GM12878 (cell line): ENCODE data around the gene RIPK4. TPM values are rescaled to one million over a fixed set of nuclear protein-coding genes. Genes with fewer than 3 reads are reported as not detected.

Source experiments
- ATAC-seq: fragments of 200-7000 bp; cut with Tn5 transposase; 3 replicates; pipeline ENCODE4 v1.9.1; 2020; ENCODE audit warnings: mild to moderate bottlenecking, moderate library complexity
- BruUV-seq: library from RNA; stranded (reverse); fragments of 400-500 nt; replicated peaks from 2 replicates; lab custom pipeline; 2021; lab: Mats Ljungman, UMichigan
- CTCF ChIA-PET: fragments of 300-600 bp; sonication (Branson Sonifier 250); formaldehyde crosslinking; extraction: SDS; loops from one replicate; lab custom pipeline; 2021; ENCODE audit warnings: inconsistent platforms; lab: Yijun Ruan, JAX
- POLR2A ChIA-PET: fragments of 350-600 bp; formaldehyde crosslinking; extraction: SDS; loops from one replicate; lab custom pipeline; 2021; ENCODE audit warnings: inconsistent platforms; lab: Charles Lee
- RAD21 ChIA-PET: fragments of 300-600 bp; sonication (Branson Sonifier 250); formaldehyde crosslinking; loops from one replicate; lab custom pipeline; 2023; ENCODE audit warnings: antibody characterized with exemption; ENCODE audit not compliant: unreplicated experiment; lab: Charles Lee
- SMC1A ChIA-PET: fragments of 300-600 bp; sonication (Branson Sonifier 250); formaldehyde crosslinking; loops from one replicate; lab custom pipeline; 2023; ENCODE audit not compliant: unreplicated experiment, uncharacterized antibody; lab: Charles Lee
- DNase-seq: peaks from one replicate; pipeline ENCODE4 v3.0.0-alpha.2; 2011; ENCODE audit warnings: low read depth, low spot score
- FAIRE-seq: peaks from 3 replicates; lab custom pipeline; 2011; peaks lifted over from hg19 to GRCh38; lab: Jason Lieb, UNC
- H2AFZ ChIP-seq: 2 replicates; pipeline ENCODE4 v1.6.0; 2011; ENCODE audit warnings: low read depth, low read length, control low read depth; ENCODE audit not compliant: control insufficient read depth
- H3K27ac ChIP-seq: 2 replicates; pipeline ENCODE4 v1.5.1; 2011; ENCODE audit warnings: control low read depth; ENCODE audit not compliant: control insufficient read depth, insufficient read depth
- H3K27me3 ChIP-seq, 2 experiments: replicated peaks in 1 of 2; 2 replicates each; pipeline versions ENCODE4 v1.6.0 to v1.6.1; 2011; ENCODE audit warnings: low read length in 1 of 2; ENCODE audit not compliant: control insufficient read depth in 2 of 2, insufficient read depth in 2 of 2
- H3K36me3 ChIP-seq, 2 experiments: 2 replicates each; pipeline ENCODE4 v1.5.1; 2011; ENCODE audit warnings: low read length in 1 of 2; ENCODE audit not compliant: control insufficient read depth in 2 of 2, insufficient read depth in 2 of 2
- H3K4me1 ChIP-seq: 2 replicates; pipeline ENCODE4 v1.6.1; 2011; ENCODE audit warnings: mild to moderate bottlenecking, low read length, moderate library complexity, mixed read lengths; ENCODE audit not compliant: control insufficient read depth, insufficient read depth
- H3K4me2 ChIP-seq: 2 replicates; pipeline ENCODE4 v1.6.0; 2011; ENCODE audit warnings: control low read depth; ENCODE audit not compliant: control insufficient read depth, insufficient read depth
- H3K4me3 ChIP-seq: fragments of 200-600 bp; sonication (generic); 2 replicates; pipeline ENCODE4 v1.5.1; 2016
- H3K79me2 ChIP-seq: 2 replicates; pipeline ENCODE4 v1.6.0; 2011; ENCODE audit warnings: low read length; ENCODE audit not compliant: control insufficient read depth, insufficient read depth
- H3K9ac ChIP-seq: 2 replicates; pipeline ENCODE4 v1.8.0; 2011; ENCODE audit warnings: low read length, control low read depth, mixed read lengths; ENCODE audit not compliant: control insufficient read depth, insufficient read depth
- H3K9me3 ChIP-seq: replicated peaks from 3 replicates; pipeline ENCODE4 v1.5.1; 2011; ENCODE audit warnings: mild to moderate bottlenecking, low read length; ENCODE audit not compliant: control insufficient read depth, insufficient read depth
- H4K20me1 ChIP-seq: 2 replicates; pipeline ENCODE4 v1.6.0; 2011; ENCODE audit not compliant: control insufficient read depth, insufficient read depth
- BHLHE40 ChIP-seq, 2 experiments: fragments of 450-650 bp in 1 of 2; IDR thresholded peaks; 2 replicates each; pipeline ENCODE4 v1.6.1; 2011 to 2017; ENCODE audit warnings: low read depth in 2 of 2, borderline replicate concordance in 1 of 2, improper control_type of control experiment in 1 of 2, low read length in 1 of 2, mild to moderate bottlenecking in 1 of 2
- BRCA1 ChIP-seq: IDR thresholded peaks from 2 replicates; pipeline ENCODE4 v1.6.1; 2011; ENCODE audit warnings: low read depth, low read length, improper control_type of control experiment
- CHD1 ChIP-seq: IDR thresholded peaks from 2 replicates; pipeline ENCODE4 v1.6.1; 2012; ENCODE audit warnings: low read depth, low read length, improper control_type of control experiment
- CHD2 ChIP-seq: IDR thresholded peaks from 2 replicates; pipeline ENCODE4 v1.6.1; 2011; ENCODE audit warnings: low read depth, low read length, improper control_type of control experiment, borderline replicate concordance
- CREM ChIP-seq: IDR thresholded peaks from 2 replicates; pipeline ENCODE4 v1.6.1; 2014; ENCODE audit warnings: antibody characterized with exemption, low read depth
- E2F4 ChIP-seq: IDR thresholded peaks from 2 replicates; pipeline ENCODE4 v1.6.1; 2012; ENCODE audit warnings: low read depth, low read length, improper control_type of control experiment
- EGR1 ChIP-seq, 2 experiments: IDR thresholded peaks; 1 replicate in 1 of 2; 2 replicates in 1 of 2; pipeline ENCODE4 v1.6.1; 2011 to 2012; ENCODE audit warnings: low read depth in 2 of 2, low read length in 2 of 2, borderline replicate concordance in 1 of 2, mild to moderate bottlenecking in 1 of 2, moderate library complexity in 1 of 2
- ESRRA ChIP-seq: IDR thresholded peaks from 2 replicates; pipeline ENCODE4 v1.6.1; 2012; ENCODE audit warnings: mild to moderate bottlenecking, low read length, improper control_type of control experiment
- EZH2 ChIP-seq: IDR thresholded peaks from 2 replicates; pipeline ENCODE4 v1.6.1; 2012; ENCODE audit warnings: low read depth, mild to moderate bottlenecking, control low read depth, inconsistent platforms, low read length, borderline replicate concordance; ENCODE audit not compliant: control insufficient read depth
- FOXM1 ChIP-seq: IDR thresholded peaks from 2 replicates; pipeline ENCODE4 v1.6.1; 2012; ENCODE audit warnings: low read depth, mild to moderate bottlenecking, inconsistent platforms, low read length, moderate library complexity
- JUND ChIP-seq: IDR thresholded peaks from 2 replicates; pipeline ENCODE4 v1.6.1; 2012; ENCODE audit warnings: low read depth, mild to moderate bottlenecking, low read length, improper control_type of control experiment, moderate library complexity
- PAX8 ChIP-seq: fragments of 450-650 bp; IDR thresholded peaks from 2 replicates; pipeline ENCODE4 v1.6.1; 2017; ENCODE audit warnings: mild to moderate bottlenecking, moderate library complexity
- YBX1 ChIP-seq: fragments of 450-650 bp; IDR thresholded peaks from 2 replicates; pipeline ENCODE4 v1.6.1; 2016; ENCODE audit warnings: antibody characterized with exemption
- ZBTB11 ChIP-seq: fragments of 450-650 bp; formaldehyde crosslinking; IDR thresholded peaks from 2 replicates; pipeline ENCODE4 v1.5.0; 2022; ENCODE audit warnings: mild to moderate bottlenecking, missing genetic modification characterization
- WGBS: methylation state at CpG from one replicate; pipeline ENCODE4 v1.1.6; 2016; ENCODE audit warnings: low lambda C conversion rate; ENCODE audit not compliant: insufficient replicate concordance, insufficient coverage; ENCODE audit errors: missing lambda C conversion rate; 5-methylcytosine and 5-hydroxymethylcytosine counted together
- in situ Hi-C: fragments of 300-500 bp; cut with MboI; formaldehyde crosslinking; loops from 9 replicates; pipeline ENCODE4 v1.14.3; 2018; ENCODE audit warnings: mixed read lengths
- intact Hi-C: fragments of 100-400 bp; cut with micrococcal nuclease; formaldehyde crosslinking; loops from one replicate; pipeline ENCODE4 v1.14.2; 2022; ENCODE audit not compliant: unreplicated experiment
- polyA plus RNA-seq, 11 experiments: library from polyadenylated mRNA; depleted of rRNA in 4 of 11; unstranded in 6 of 11; stranded (reverse) in 5 of 11; fragments of >200 nt; fragmentation: Nextera tagmentation in 4 of 11; fragmentation: Illumina TruSeq in 1 of 11; extraction: Ambion mirVana in 4 of 11; extraction: Trizol in 1 of 11; gene quantifications; 1 replicate in 1 of 11; 2 replicates in 10 of 11; pipeline versions ENCODE4 v1.2.1 to v1.2.3, GENCODE V29; 2011 to 2016; ENCODE audit warnings: inconsistent platforms in 2 of 11, missing spikeins in 2 of 11, low read depth in 1 of 11
- total RNA-seq, 4 experiments: library from RNA; depleted of rRNA in 3 of 4; stranded (reverse); fragments of >200 nt in 3 of 4; fragmentation: Illumina TruSeq in 1 of 4; extraction: Trizol in 1 of 4; gene quantifications; 2 replicates each; pipeline versions ENCODE4 v1.2.1 to v1.2.3, GENCODE V29; 2013 to 2021
- TF ChIP-seq, protein P1 (sequence below): IDR thresholded peaks from 2 replicates; pipeline ENCODE4 v1.6.1; 2011; ENCODE audit warnings: borderline replicate concordance, low read depth, mild to moderate bottlenecking, moderate library complexity, mixed read lengths, low read length; ENCODE audit not compliant: insufficient read depth; ENCODE audit errors: extremely low read length

The RIPK4 gene
- total and polyA plus RNA-seq, 10 of the 15 experiments (the other 5 are each of a cell fraction or from before 2014, with no cell fraction given), result 0.05 TPM; not detected in 9

- WGBS, result 38% methylated on average over 8 of the region's 8 CpGs
- no peak for DNase-seq
- Histone ChIP-seq H3K27ac (no peak overlapping the region), H3K4me3 (no peak overlapping the region), H4K20me1 (no peaks in the 10 kb centered on the region), H3K79me2 (no peaks in the 10 kb centered on the region), H3K27me3 (no peaks in the 10 kb centered on the region; a peak in 2 of 4 replicates), H3K9ac (no peak overlapping the region), H2AFZ (no peak overlapping the region), H3K4me2 (no peak overlapping the region), H3K36me3 (no peaks in the 10 kb centered on the region), H3K9me3 (no peaks in the 10 kb centered on the region), H3K4me1 (no peaks in the 10 kb centered on the region)
- SMC1A ChIA-PET, result no interaction called here
- TF ChIP-seq E2F4 (no peak), EZH2 (no peak), JUND (no peak), FOXM1 (no peak), BHLHE40 (IDR thresholded peaks at IDR 0.05; ENCODE audit: borderline replicate concordance in 1 of 2, low read depth in 2 of 2, low read length in 1 of 2) (no peak), CHD2 (no peak), ZBTB11 (CRISPR knock-in tag) (no peak), CREM (no peak), BRCA1 (no peak), PAX8 (no peak), EGR1 (IDR thresholded peaks at IDR 0.05; ENCODE audit: borderline replicate concordance in 1 of 2, low read depth in 2 of 2, low read length in 2 of 2) (no peak), ESRRA (no peak), CHD1 (no peak), YBX1 (no peak)
- TF ChIP-seq, protein P1, sequence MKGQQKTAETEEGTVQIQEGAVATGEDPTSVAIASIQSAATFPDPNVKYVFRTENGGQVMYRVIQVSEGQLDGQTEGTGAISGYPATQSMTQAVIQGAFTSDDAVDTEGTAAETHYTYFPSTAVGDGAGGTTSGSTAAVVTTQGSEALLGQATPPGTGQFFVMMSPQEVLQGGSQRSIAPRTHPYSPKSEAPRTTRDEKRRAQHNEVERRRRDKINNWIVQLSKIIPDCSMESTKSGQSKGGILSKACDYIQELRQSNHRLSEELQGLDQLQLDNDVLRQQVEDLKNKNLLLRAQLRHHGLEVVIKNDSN, result no peak
- CTCF ChIA-PET, result no interaction called here
- FAIRE-seq, result no peak
- no TSS peak for BruUV-seq
- RAD21 ChIA-PET, result no interaction called here
- intact Hi-C loops, result no loop called here
- POLR2A ChIA-PET, result no interaction called here
- in situ Hi-C loops, result no loop called here
- ATAC-seq, result no peak
Observed at GRCh38 chr21:41715649-41716281, 51.1 kb downstream of the RIPK4 start.
